Body of pancreas (tissue), 4 donors: Measurements from ENCODE around the gene COMT. TPM values are rescaled to one million over a fixed set of nuclear protein-coding genes. Genes with fewer than 3 reads are reported as not detected.

Experiments
- ATAC-seq: fragments of 150-250 bp; one replicate; pipeline ENCODE4 v1.9.1; 2016
- DNase-seq, 4 donors: peaks; one replicate each; pipeline ENCODE4 v3.0.0-alpha.2; 2019
- H3K27ac ChIP-seq, 4 donors: fragments of 200-600 bp; sonication (generic); 1 replicate in 3 of 4; 2 replicates in 1 of 4; pipeline versions ENCODE4 v1.5.1 to v1.6.1; 2016 to 2019; ENCODE audit warnings: mild to moderate bottlenecking in 1 of 4, mixed read lengths in 1 of 4, moderate library complexity in 1 of 4
- H3K27me3 ChIP-seq, 2 donors: fragments of 200-600 bp; sonication (generic); one replicate each; pipeline ENCODE4 v1.6.0; 2016; ENCODE audit warnings: mild to moderate bottlenecking in 1 of 2
- H3K36me3 ChIP-seq, 2 donors: fragments of 200-600 bp; sonication (generic); replicated peaks in 1 of 2; 2 replicates each; pipeline ENCODE4 v1.5.1; 2016; ENCODE audit warnings: low read depth in 2 of 2; ENCODE audit not compliant: insufficient read depth in 1 of 2
- H3K4me1 ChIP-seq: fragments of 200-600 bp; sonication (generic); one replicate; pipeline ENCODE4 v1.6.0; 2016
- H3K4me3 ChIP-seq, 2 donors: fragments of 200-600 bp; sonication (generic); 1 replicate in 1 of 2; 2 replicates in 1 of 2; pipeline ENCODE4 v1.5.1; 2016 to 2019
- H3K9me3 ChIP-seq, 3 donors: fragments of 200-600 bp; sonication (generic); 1 replicate in 2 of 3; 2 replicates in 1 of 3; pipeline ENCODE4 v1.5.1; 2016
- POLR2A ChIP-seq, 3 donors: fragments of 450-650 bp; IDR thresholded peaks; one replicate each; pipeline ENCODE4 v1.6.1; 2016; ENCODE audit warnings: antibody characterized with exemption in 3 of 3, mild to moderate bottlenecking in 2 of 3
- WGBS, 2 donors: methylation state at CpG; one replicate each; pipeline ENCODE4 v1.1.5; 2017; 5-methylcytosine and 5-hydroxymethylcytosine counted together
- intact Hi-C: fragments of 100-400 bp; cut with DNase I; formaldehyde crosslinking; loops from one replicate; pipeline ENCODE4 v1.15.1; 2023
- total RNA-seq, 2 donors: library from RNA; depleted of rRNA; stranded (reverse); fragments of >200 nt; gene quantifications; one replicate each; pipeline ENCODE4 v1.1.0, GENCODE V29; 2016
- TF ChIP-seq, protein P1 (sequence below), 7 experiments: fragments of 450-650 bp in 4 of 7; fragments of 200-600 bp in 3 of 7; sonication (generic) in 3 of 7; IDR thresholded peaks; one replicate each; pipeline ENCODE4 v1.5.1; 2016 to 2019; ENCODE audit warnings: antibody characterized with exemption in 7 of 7

COMT gene
- total RNA-seq, 2 donors from 2014 or later: 85.6 to 98.2 TPM

DNA sequence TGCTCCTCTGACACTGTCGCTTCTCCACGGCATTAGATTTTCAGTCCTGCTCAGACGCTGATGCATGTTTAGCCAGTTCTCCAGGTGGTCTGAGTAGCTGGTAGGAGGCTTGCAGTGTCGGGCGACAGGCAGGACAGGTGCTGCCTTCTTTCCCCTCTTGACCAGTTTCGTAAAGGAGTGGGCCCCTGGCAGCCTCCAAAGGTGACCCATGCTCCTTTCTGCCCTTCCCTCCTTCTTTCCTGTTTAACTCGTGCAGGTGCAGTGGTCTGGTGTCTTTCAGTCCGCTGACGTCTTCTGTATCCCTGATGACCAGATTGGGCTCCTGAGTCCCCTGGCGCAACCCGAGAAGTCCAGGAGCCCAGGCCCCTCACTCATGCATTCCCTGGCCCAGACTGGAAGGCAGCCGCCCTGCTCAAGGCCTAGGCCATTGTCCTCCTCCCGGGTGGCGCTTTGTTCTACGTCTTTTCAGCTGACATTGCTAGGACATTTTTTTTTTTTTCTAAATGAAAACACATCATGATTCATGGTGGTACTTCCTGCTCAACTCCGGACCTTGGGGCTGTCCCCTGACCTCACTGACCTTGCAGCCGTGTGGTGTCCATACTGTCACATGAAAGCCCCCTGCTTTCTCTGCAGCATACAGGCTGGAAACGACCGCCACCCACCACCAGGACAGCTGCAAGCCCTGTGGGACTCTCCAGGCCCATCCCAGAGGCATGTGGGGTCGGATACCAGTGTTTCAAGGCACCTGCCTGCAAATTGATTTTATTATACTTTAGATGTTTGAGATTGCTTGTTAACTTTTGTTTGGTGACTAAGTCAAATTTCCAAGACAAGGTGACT, 25.6 kb downstream of the COMT start:
- DNase-seq (no peak), ATAC-seq (no peak)
- no peaks in the 10 kb centered on the region for H3K36me3 ChIP-seq

DNA sequence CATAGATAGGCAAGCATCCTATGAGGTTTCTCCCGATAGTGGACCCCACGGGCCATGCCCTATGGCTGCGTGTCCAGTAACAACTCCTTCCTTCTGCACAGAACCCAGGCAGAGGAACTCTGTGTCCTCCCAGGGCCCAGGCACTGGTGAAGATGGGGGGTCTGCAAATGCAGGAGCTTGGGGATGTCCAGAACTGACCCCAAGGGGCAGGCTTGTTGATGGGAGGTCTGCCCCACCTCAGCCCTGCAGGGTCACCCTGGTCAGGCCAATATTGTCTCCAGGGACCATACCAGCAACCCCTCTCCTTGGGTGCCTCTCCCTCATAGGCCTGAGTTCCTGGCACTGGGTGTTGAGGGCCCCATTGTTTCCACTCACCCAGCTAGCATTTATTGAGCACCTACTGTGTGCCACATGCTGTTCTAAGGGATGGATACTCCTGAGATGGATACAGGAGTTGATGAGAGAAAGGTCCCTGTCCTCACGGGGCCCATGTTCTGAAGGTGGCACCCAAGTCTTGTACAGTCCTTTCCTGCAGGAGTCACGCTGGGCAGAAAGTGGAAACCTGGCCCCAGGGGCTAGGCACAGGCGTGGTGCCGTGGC, 26.4 kb downstream of the COMT start:
- 84 to 97% methylated on average over 5 to 7 of the region's 7 CpGs for WGBS, 2 donors
- intact Hi-C loops: no loop called here
- Histone ChIP-seq H3K9me3 (no peaks in the 10 kb centered on the region), H3K4me3 (no peak overlapping the region), H3K36me3 (no peaks in the 10 kb centered on the region), H3K27ac (no peak overlapping the region), H3K4me1 (peaks cover 13% of the 10 kb centered on the region), H3K27me3 (no peaks in the 10 kb centered on the region)
- TF ChIP-seq, protein P1, sequence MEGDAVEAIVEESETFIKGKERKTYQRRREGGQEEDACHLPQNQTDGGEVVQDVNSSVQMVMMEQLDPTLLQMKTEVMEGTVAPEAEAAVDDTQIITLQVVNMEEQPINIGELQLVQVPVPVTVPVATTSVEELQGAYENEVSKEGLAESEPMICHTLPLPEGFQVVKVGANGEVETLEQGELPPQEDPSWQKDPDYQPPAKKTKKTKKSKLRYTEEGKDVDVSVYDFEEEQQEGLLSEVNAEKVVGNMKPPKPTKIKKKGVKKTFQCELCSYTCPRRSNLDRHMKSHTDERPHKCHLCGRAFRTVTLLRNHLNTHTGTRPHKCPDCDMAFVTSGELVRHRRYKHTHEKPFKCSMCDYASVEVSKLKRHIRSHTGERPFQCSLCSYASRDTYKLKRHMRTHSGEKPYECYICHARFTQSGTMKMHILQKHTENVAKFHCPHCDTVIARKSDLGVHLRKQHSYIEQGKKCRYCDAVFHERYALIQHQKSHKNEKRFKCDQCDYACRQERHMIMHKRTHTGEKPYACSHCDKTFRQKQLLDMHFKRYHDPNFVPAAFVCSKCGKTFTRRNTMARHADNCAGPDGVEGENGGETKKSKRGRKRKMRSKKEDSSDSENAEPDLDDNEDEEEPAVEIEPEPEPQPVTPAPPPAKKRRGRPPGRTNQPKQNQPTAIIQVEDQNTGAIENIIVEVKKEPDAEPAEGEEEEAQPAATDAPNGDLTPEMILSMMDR (IDR thresholded peaks at IDR 0.05): no peak
- DNase-seq: no peak
- ATAC-seq: no peak

More for the DNA sequence above, 25.6 kb downstream of the COMT start:
- no peaks in the 10 kb centered on the region for H3K27me3 ChIP-seq
- intact Hi-C loops: no loop called here
- no peak overlapping the region for H3K27ac ChIP-seq
- H3K9me3 ChIP-seq: no peaks in the 10 kb centered on the region
- TF ChIP-seq, protein P1 (IDR thresholded peaks at IDR 0.05): no peak
- TF ChIP-seq POLR2A (IDR thresholded peaks at IDR 0.05): no peak
- WGBS, 2 donors: 73 to 74% methylated on average over 18 to 20 of the region's 20 CpGs
- H3K4me3 ChIP-seq: no peak overlapping the region
- H3K4me1 ChIP-seq: peaks cover 21% of the 10 kb centered on the region

DNA sequence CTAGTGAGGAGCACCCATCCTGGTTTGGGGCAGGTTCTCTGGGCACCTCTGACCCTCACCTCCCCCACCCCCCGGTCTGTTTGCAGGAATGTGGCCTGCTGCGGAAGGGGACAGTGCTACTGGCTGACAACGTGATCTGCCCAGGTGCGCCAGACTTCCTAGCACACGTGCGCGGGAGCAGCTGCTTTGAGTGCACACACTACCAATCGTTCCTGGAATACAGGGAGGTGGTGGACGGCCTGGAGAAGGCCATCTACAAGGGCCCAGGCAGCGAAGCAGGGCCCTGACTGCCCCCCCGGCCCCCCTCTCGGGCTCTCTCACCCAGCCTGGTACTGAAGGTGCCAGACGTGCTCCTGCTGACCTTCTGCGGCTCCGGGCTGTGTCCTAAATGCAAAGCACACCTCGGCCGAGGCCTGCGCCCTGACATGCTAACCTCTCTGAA, 26.9 kb downstream of the COMT start:
- DNase-seq: no peak
- intact Hi-C loops: no loop called here
- no peak overlapping the region for H3K27ac ChIP-seq
- H3K36me3 ChIP-seq: no peaks in the 10 kb centered on the region
- H3K4me1 ChIP-seq: peaks cover 7% of the 10 kb centered on the region
- WGBS, 2 donors: 83 to 86% methylated on average over 16 to 18 of the region's 18 CpGs
- no peaks in the 10 kb centered on the region for H3K9me3 ChIP-seq
- no peak for ATAC-seq
- no peak overlapping the region for H3K4me3 ChIP-seq
- H3K27me3 ChIP-seq: no peaks in the 10 kb centered on the region
- TF ChIP-seq, protein P1 (IDR thresholded peaks at IDR 0.05): no peak
- no peak for TF ChIP-seq POLR2A (IDR thresholded peaks at IDR 0.05)

DNA sequence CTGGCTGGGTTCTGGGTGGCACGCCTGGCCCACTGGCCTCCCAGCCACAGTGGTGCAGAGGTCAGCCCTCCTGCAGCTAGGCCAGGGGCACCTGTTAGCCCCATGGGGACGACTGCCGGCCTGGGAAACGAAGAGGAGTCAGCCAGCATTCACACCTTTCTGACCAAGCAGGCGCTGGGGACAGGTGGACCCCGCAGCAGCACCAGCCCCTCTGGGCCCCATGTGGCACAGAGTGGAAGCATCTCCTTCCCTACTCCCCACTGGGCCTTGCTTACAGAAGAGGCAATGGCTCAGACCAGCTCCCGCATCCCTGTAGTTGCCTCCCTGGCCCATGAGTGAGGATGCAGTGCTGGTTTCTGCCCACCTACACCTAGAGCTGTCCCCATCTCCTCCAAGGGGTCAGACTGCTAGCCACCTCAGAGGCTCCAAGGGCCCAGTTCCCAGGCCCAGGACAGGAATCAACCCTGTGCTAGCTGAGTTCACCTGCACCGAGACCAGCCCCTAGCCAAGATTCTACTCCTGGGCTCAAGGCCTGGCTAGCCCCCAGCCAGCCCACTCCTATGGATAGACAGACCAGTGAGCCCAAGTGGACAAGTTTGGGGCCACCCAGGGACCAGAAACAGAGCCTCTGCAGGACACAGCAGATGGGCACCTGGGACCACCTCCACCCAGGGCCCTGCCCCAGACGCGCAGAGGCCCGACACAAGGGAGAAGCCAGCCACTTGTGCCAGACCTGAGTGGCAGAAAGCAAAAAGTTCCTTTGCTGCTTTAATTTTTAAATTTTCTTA, 27.8 kb downstream of the COMT start:
- DNase-seq: no peak
- no peak overlapping the region for H3K4me3 ChIP-seq
- no peaks in the 10 kb centered on the region for H3K4me1 ChIP-seq
- H3K36me3 ChIP-seq: no peaks in the 10 kb centered on the region
- no peak overlapping the region for H3K27ac ChIP-seq
- 82 to 93% methylated on average over 5 to 11 of the region's 11 CpGs for WGBS, 2 donors
- H3K9me3 ChIP-seq: no peaks in the 10 kb centered on the region
- H3K27me3 ChIP-seq: no peaks in the 10 kb centered on the region
- ATAC-seq: no peak
- TF ChIP-seq, protein P1 (IDR thresholded peaks at IDR 0.05): no peak
- no peak for TF ChIP-seq POLR2A (IDR thresholded peaks at IDR 0.05)
- intact Hi-C loops: no loop called here
